Measurements from ENCODE around the gene SCGN.

DNA sequence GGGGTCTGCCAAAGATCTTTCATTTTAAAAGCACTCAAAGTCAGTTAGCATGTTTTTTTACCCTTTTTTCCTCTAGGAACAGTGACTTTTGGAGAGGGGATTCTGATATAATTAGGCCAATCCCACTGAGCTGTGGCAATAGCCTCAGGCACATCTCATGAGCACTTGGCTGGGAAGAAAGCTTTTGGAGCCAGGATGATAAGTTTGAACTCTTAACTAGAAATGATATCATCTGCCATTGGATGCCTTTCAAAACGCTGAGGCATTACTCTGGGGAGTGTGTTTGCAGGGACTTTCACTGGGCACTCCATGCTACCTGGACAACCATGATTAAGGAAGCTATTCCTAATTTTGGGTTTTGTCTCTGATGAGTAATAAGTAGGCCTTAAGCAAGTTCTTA, 3.7 kb downstream of the SCGN start:
- no peak for TF ChIP-seq POLR2A (IDR thresholded peaks at IDR 0.05)
- TF ChIP-seq EP300 (IDR thresholded peaks at IDR 0.05) = no peak
- TF ChIP-seq CTCF (IDR thresholded peaks at IDR 0.05) = no peak
- no peak for TF ChIP-seq POLR2AphosphoS5 (IDR thresholded peaks at IDR 0.05)

Measured in gastroesophageal sphincter (tissue), 3 donors.